Fibroblast of mammary gland (primary cell): Measurements from ENCODE around the gene ABCA7.

Experiments
- DNase-seq: peaks from one replicate; pipeline ENCODE4 v3.0.0-alpha.2; 2010; ENCODE audit warnings: low read depth
- H3K4me3 ChIP-seq: 2 replicates; pipeline ENCODE4 v1.5.1; 2011; ENCODE audit warnings: low read depth, mild to moderate bottlenecking, low read length, moderate library complexity; ENCODE audit not compliant: control insufficient read depth
- CTCF ChIP-seq: conservative IDR thresholded peaks from 2 replicates; pipeline ENCODE4 v1.5.1; 2011; ENCODE audit warnings: low read depth, low read length, inconsistent platforms; ENCODE audit not compliant: control insufficient read depth, insufficient read depth

ABCA7 gene

DNA sequence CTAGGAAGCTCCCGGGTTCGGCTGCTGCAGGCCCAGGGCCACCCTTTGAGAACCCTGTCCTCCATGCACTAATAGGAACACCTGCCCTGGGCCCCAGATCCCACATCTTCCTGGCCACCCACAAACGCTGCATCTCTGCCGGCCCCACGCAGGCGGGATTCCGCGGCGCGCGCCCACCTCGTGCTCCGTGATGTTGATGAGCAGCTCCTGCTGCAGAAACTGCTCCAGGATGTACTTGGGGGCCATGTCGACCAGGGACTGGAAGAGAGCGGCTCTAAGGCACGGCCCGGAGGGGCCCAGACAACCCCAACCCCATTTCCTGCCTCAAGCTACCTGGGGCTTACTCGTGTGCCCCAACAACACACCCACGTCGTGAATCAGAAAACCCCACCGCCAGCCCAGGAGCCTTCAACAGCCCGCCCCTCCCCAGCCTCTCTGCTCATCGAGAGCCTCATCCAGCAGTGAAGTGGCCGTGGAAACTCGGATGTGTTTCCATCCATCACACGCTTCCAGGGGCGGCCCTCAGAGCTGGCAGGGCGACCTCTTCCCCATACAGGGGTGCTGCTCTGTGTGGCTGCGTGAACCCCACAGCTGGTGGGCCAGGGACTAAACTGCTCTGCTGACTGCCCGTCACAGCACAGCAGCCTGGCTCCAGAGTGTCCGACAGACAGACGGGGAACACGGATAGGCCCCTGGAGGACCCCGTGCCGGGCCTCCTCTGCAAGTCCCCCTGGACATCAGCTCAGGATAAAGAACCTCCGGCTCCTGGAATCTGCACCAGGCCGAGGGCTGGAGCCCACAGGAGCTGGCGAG is 51.0 kb downstream of the ABCA7 start:
- H3K4me3 ChIP-seq: no peak overlapping the region
- TF ChIP-seq CTCF: no peak
- no peak for DNase-seq

GRCh38 chr19:1091544-1092175 is 51.8 kb downstream of the ABCA7 start:
- DNase-seq: no peak
- no peak for TF ChIP-seq CTCF
- no peak overlapping the region for H3K4me3 ChIP-seq

DNA sequence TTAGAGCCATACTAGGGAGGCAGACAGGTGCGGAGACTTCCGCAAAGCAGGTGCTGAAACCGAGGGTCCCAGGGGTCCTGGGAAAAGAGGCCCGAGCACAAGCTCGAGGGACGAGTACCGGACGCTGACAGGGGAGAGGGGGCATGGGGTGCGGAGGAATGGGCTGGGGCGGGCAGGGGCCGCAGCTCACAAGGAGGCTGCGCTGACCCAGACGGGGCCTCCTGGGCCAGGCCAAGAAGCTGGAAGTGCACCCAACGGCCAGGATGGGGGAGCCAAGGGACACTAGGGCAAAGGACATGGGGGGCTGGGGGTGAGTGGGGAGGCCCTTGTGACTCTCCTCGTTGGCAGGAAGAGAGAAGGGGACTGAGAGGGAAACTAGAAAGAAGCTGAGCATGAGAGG is 53.4 kb downstream of the ABCA7 start:
- DNase-seq: no peak
- no peak overlapping the region for H3K4me3 ChIP-seq
- TF ChIP-seq CTCF: no peak

- DNase-seq: no peak
- TF ChIP-seq CTCF: no peak
- peak overlapping the region; percentile 72 for H3K4me3 ChIP-seq
Observed at GRCh38 chr19:1093811-1094553, 54.1 kb downstream of the ABCA7 start.

DNA sequence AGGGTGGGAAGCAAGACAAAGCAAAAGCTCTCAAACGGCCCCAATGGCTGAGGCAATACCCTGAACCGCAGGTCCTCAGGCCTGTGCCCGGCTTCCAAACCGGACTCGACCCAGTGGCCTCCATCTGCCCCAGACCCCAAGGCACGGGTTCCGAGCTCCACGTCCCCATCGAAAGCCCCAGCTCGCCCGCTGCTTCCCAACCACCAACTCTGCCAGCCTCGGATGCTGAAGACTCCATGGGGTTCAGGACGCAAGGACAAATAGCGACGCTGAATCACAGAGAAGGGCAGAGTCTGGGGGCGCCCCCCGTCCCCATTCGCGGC is 54.7 kb downstream of the ABCA7 start:
- peak overlapping the region; percentile 72 for H3K4me3 ChIP-seq
- no peak for DNase-seq
- TF ChIP-seq CTCF: no peak

DNA sequence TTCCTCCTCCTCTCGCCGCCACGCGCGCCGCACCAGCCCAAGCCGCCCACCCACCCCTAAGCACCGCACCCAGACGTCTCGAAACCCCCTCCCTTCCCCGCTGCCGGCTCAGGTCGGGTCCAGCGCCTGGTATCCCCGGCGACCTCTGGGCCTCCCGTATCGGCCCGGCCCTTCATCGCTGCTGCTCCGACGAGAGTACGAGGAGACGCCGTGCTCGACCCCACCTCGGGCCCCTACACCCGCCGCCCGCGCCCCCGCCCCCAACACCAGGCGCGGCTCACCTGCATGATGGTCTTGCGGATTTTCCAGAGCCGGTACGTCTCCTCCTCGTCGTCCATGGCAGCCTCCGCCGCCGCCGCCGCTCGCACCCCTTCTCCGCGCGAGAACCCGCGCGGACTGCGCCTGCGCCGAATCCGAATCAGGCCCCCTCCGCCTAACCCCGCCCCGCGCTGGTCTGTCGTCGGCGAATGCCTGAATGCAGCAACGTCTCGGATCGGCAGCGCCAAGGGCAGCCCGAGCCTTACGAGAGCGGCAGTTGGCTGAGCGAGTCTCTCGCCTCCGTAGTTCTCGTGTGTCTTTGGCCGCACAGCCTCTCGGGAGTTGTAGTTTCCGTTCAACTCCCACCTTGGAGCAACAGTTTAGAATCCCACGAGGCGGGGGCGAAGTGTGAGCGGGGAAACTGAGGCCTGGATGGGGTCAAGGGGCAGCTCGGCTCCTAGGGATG is 55.2 kb downstream of the ABCA7 start, which contains the start of gene POLR2E:
Gene POLR2E, minus strand, starts transcription at position 398 of the 724 bp plus-strand sequence. Its CDS starts 60 bp downstream, at position 338.
- H3K4me3 ChIP-seq: peak within 1 kb of the TSS; percentile 72
- DNase-seq: peak; percentile 98
- TF ChIP-seq CTCF: no peak
